GM12872 (cell line): ENCODE measurements around the gene MYRIP.

Experiments used
- TF ChIP-seq, protein P1 (sequence below): IDR thresholded peaks from 3 replicates; pipeline ENCODE4 v1.5.1; 2011; ENCODE audit warnings: low read depth, mild to moderate bottlenecking, low read length, moderate library complexity; ENCODE audit not compliant: insufficient read depth

Gene MYRIP

DNA sequence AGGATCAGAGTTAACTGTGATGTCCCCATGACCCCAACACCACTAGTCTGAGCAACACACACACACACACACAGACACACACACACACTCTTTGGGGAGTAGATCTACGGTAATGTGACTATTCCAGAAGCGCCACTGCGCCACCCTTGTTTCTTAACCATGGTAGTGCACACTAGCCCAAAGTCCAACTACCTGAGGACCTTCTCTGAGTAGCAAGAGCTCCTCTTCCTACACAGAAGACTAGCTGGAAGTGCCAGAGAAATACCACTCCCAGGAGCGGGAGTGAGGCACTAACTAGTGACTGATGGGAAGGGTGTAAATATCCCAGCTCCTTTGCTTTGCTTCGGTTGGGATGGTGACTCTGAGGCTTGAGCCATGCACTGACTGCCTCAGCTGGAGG is 404.1 kb downstream of the MYRIP start:
- TF ChIP-seq, protein P1, sequence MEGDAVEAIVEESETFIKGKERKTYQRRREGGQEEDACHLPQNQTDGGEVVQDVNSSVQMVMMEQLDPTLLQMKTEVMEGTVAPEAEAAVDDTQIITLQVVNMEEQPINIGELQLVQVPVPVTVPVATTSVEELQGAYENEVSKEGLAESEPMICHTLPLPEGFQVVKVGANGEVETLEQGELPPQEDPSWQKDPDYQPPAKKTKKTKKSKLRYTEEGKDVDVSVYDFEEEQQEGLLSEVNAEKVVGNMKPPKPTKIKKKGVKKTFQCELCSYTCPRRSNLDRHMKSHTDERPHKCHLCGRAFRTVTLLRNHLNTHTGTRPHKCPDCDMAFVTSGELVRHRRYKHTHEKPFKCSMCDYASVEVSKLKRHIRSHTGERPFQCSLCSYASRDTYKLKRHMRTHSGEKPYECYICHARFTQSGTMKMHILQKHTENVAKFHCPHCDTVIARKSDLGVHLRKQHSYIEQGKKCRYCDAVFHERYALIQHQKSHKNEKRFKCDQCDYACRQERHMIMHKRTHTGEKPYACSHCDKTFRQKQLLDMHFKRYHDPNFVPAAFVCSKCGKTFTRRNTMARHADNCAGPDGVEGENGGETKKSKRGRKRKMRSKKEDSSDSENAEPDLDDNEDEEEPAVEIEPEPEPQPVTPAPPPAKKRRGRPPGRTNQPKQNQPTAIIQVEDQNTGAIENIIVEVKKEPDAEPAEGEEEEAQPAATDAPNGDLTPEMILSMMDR = no peak

DNA sequence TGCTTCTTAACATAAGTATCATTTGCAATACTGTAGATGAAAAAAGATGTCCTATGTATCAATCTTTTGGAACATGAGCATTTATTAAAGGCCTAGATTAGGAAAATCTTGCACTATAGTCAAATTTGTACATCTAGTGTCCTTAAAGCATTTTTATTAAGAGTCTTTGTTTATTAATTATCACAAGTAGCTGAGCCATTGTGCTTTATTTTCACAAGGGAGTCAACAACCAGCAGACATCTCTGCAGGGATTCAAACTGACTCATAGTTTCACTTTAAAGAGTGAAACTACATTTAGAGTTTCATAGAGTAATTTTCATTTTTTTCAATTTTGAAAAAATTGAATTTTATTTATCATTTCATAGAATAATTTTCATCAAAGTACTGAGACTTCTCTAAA is 405.6 kb downstream of the MYRIP start:
- TF ChIP-seq, protein P1 = no peak

DNA sequence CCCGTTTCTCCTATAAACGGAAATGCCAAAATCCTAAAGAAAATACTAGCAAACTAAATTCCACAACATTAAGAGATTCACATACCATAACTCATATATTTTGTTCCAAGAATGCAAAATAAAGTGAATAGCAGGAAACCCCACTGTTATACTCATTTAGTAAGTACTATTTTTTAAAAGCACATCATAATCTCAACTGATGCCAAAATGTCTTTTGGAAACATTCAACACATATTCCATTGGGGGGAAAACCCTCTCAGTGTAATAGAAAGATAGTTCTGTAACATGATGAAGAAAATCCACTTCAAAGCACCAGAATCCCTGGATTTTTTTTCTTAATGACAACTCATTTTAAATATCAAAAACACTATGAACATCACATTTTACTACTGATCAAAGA is 407.1 kb downstream of the MYRIP start:
- TF ChIP-seq, protein P1 = no peak

DNA sequence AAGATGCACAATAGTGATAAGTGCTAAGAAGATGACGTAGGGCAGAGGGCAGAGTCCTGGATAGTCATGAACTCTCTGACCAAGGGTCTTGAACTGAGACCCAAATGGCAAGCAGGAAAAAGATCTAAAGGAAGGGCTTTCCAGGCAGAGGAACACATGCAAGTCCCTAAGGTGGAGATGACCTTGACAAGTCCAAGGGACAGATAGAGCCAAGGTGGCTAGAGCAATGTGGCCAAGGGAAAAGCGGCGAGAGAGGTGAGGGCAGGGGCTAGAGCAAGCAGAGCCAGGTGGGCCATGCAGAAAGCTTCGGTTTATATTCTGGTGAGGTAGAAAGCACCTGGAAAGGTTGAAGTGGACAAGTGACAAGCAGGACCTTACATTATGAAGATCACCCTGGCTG is 414.4 kb downstream of the MYRIP start:
- TF ChIP-seq, protein P1 = no peak

DNA sequence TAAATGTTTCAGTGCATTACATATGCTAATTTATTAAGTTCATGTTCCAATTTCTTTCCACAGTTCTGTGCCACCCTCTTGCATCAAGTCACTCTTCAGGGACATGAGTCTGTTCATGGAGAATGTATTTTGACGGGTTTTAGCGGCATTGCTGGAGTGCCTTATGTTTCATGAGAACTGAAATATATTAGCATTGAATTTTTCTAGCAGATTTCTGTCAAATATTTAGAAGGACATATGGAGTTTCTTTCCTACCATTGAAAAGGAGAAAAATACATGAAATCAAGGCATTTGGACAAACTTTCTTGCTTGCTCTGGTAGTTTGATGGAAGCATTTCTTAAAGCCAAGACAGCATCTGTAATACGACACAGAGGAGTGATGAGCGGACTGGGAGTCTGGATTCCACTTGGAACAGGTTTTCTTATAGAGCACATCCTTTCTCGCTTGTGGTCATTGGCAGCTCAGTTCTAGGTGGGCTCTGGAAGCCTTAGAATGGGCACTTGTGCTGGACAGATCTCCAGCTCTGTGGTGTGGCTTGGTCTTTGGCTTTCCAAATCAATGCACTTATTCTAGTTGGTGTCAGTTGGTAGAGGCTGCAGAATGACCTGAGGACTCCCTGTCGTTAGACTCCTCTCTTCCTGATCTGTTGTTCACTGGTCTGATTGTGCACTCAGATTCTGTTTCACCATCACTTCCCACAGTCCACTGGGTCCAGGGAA is 415.5 kb downstream of the MYRIP start:
- TF ChIP-seq, protein P1 = no peak

DNA sequence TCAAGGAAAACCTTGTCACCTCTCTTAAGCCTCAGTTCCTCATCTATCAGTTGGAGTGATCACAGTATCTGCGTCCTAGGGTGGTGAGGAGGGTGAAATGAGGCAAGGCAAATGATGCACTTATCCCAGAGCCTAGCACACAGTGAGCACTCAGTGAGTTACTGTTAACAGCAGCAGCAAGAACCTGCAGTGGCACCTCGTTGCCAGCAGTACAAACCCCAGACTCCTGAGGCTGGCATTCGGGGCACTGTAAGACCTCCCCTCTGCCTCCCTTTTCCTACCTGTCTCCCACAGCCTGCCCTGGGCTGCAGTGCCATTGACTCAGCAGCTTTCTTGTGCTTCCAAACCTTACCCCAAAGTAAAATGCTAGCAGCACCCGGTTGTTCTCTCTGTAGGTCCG is 417.2 kb downstream of the MYRIP start:
- TF ChIP-seq, protein P1 = no peak

DNA sequence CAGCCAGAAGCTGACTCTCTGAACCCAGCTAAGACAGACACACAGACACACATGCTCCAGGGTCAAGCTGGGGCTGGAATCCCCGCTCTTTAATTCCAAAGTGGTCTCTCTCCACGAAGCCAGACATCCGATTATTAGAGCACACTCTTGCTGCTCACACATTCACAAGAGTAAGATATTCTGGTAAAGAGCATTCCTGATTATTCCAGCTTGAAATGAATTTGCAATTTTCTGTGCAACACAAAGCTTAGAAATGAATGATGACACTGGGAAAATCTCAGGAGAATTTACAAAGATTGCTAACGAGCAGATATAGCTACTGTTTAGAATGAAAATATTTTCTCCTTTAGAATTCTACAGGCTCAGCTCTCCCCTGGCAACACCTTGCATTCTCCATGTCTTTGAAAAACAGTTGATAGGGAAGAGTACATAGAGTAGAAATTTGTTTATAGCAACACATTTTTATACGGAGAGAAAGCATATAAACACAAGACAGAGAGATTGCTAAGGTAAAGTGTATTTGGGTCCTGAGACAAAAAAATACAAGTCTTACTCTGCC is 419.5 kb downstream of the MYRIP start:
- TF ChIP-seq, protein P1 = no peak

DNA sequence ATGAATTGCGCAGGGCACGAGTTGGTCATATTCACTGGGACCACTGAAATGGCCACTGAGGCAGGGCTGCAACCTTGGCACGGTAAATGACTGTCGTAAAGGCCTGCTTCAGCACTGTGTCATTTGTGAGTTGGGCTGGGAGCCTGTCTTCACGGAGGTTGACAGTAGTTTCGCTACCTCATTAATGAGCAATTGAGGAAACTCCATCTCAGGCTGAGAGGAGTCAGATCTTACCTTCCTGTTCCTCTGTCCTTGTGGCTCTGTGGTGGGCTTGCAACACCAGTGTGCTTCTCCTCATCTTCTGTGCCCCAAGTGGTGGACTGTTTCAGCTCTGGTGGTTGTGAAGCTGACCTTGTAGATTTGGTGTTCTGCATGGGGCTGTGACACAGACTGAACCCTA is 420.0 kb downstream of the MYRIP start:
- TF ChIP-seq, protein P1 = no peak
